NT2/D1 (cell line): ENCODE measurements around the gene FOXN4.

ENCODE experiments used
- SUZ12 ChIP-seq: IDR thresholded peaks from 2 replicates; pipeline ENCODE4 v1.6.1; 2011; ENCODE audit not compliant: insufficient read length, insufficient read depth; ENCODE audit errors: extremely low read depth
- ZNF274 ChIP-seq: IDR thresholded peaks from 2 replicates; pipeline ENCODE4 v1.6.1; 2011; ENCODE audit warnings: mild to moderate bottlenecking, low read depth, low read length

- TF ChIP-seq ZNF274 (no peak), SUZ12 (no peak)
Measured at GRCh38 chr12:109287181-109287580, 21.9 kb downstream of the FOXN4 start.
